T-helper 2 cell treated with Interferon-gamma antibody and Interleukin-4, amounts not matched to agents 100 ng/mL and 5 ng/mL, for 36 hours (primary cell): Measurements from ENCODE around the gene ATP6V0A4. TPM values are rescaled to one million over a fixed set of nuclear protein-coding genes. Genes with fewer than 3 reads are reported as not detected.
"Not testable (repeated sequence)": the region's sequence is repeated elsewhere in the genome, so short reads cannot be mapped to it uniquely, and the experiment has no call there.

ENCODE experiments used
- intact Hi-C: fragments of 100-400 bp; cut with micrococcal nuclease; formaldehyde crosslinking; loops from one replicate; pipeline ENCODE4 v1.15.1; 2023
- total RNA-seq: library from RNA; stranded (reverse); gene quantifications from 2 replicates; pipeline ENCODE4 v1.2.3, GENCODE V29; 2022

Gene ATP6V0A4
- total RNA-seq, 1 donor from 2014 or later: not detected

GRCh38 chr7:138710536-138711385, 87.2 kb downstream of the ATP6V0A4 start:
- intact Hi-C loops: no loop called here

- intact Hi-C loops: no loop called here
Measured at GRCh38 chr7:138705167-138705566, 92.8 kb downstream of the ATP6V0A4 start.

- intact Hi-C loops: no loop called here
Measured at GRCh38 chr7:138701537-138701923, 96.5 kb downstream of the ATP6V0A4 start.

- intact Hi-C loops: no loop called here
Measured at GRCh38 chr7:138700857-138701536, 97.0 kb downstream of the ATP6V0A4 start, which contains the start of gene SVOPL. Gene SVOPL (minus strand): TSS chr7:138701362. CDS start chr7:138679045, 22,317 bp downstream.

GRCh38 chr7:138699661-138700060, 98.3 kb downstream of the ATP6V0A4 start:
- intact Hi-C loops: no loop called here

GRCh38 chr7:138698281-138698680, 99.7 kb downstream of the ATP6V0A4 start:
- intact Hi-C loops: no loop called here

- intact Hi-C loops: no loop called here
Measured at GRCh38 chr7:138697535-138698182, 100.3 kb downstream of the ATP6V0A4 start.

GRCh38 chr7:138695776-138696175, 102.2 kb downstream of the ATP6V0A4 start:
- intact Hi-C loops: not testable (repeated sequence)

- intact Hi-C loops: no loop called here
Measured at GRCh38 chr7:138695106-138695505, 102.9 kb downstream of the ATP6V0A4 start.

GRCh38 chr7:138691178-138691577, 106.8 kb downstream of the ATP6V0A4 start:
- intact Hi-C loops: no loop called here

- intact Hi-C loops: no loop called here
Measured at GRCh38 chr7:138690495-138690894, 107.5 kb downstream of the ATP6V0A4 start.

- intact Hi-C loops: not testable (repeated sequence)
Measured at GRCh38 chr7:138688037-138688436, 110.0 kb downstream of the ATP6V0A4 start.

- intact Hi-C loops: no loop called here
Measured at GRCh38 chr7:138684340-138684739, 113.7 kb downstream of the ATP6V0A4 start.

- intact Hi-C loops: no loop called here
Measured at GRCh38 chr7:138679793-138680192, 118.2 kb downstream of the ATP6V0A4 start.

- intact Hi-C loops: no loop called here
Measured at GRCh38 chr7:138670594-138670993, 127.4 kb downstream of the ATP6V0A4 start.

- intact Hi-C loops: no loop called here
Measured at GRCh38 chr7:138669364-138669763, 128.6 kb downstream of the ATP6V0A4 start.

GRCh38 chr7:138668946-138669345, 129.1 kb downstream of the ATP6V0A4 start:
- intact Hi-C loops: no loop called here

- intact Hi-C loops: no loop called here
Measured at GRCh38 chr7:138668229-138668596, 129.8 kb downstream of the ATP6V0A4 start.

- intact Hi-C loops: no loop called here
Measured at GRCh38 chr7:138667535-138668228, 130.3 kb downstream of the ATP6V0A4 start.

GRCh38 chr7:138666385-138666784, 131.6 kb downstream of the ATP6V0A4 start:
- intact Hi-C loops: no loop called here

GRCh38 chr7:138665669-138666140, 132.3 kb downstream of the ATP6V0A4 start:
- intact Hi-C loops: no loop called here
